Measurements from ENCODE around the gene SAMD11. TPM values are rescaled to one million over a fixed set of nuclear protein-coding genes. Genes with fewer than 3 reads are reported as not detected.
"Not testable (repeated sequence)": the region's sequence is repeated elsewhere in the genome, so short reads cannot be mapped to it uniquely, and the experiment has no call there.

The SAMD11 gene
- total RNA-seq, 4 donors from 2014 or later = 14.2 to 21.2 (median 17.4) TPM

DNA sequence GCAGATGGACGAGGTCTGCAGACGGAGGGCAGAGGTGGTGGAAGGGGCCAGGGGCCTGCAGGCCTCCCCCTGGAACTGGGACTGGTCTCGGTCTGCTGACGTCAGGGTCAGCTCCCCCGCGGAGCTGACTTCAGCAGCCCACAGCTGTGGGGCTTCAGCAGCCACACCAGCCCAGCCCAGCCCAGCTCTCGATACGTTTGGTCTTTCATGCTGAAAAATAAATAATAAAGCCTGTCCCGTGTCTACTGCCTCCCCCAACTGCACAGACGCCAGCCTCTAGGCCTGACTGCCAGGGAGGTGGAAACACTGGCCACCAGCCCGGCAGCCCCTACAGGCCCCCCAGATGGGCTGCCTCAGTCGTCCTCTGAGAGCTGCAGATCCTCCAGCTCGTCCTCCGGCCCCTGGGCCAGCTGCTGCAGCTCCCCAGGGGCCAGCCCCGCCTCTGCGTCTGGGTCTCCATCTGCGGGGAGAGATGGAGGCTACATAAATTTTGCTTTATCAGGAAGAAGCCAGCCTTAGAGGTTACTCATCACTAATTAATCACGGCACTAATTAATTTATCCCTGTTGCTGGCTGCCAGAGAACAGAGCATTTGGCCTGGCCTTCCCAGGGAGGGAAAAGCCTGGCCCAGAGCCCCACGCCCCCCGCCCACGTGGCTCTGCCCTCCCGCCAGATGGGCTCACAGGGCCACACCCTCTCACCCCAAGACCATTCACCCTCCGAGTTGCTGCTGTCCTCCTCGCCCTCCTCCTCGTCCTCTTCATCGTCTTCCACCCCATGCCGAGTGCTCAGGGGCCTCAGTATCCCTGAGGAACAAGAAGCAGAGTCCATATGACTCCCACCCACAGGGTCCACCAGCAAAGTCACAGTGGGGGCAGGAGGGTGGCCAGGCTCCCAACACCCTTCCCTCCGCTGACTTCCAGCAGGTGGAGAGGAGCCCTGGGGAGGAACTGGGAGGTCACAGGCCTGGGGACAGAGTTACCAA lies 20.9 kb downstream of the SAMD11 start:
- WGBS, 2 donors (ENCODE audit: low coverage in 1 of 2) = 24 to 62% methylated on average over 5 to 7 of the region's 28 CpGs
- H3K27me3 ChIP-seq = peaks cover 43% of the 10 kb centered on the region
- no peaks in the 10 kb centered on the region for H3K9me3 ChIP-seq
- no peak for ATAC-seq
- peak overlapping the region in 1 of 2 donors; percentile 27 for H3K4me3 ChIP-seq
- H3K27ac ChIP-seq = peak overlapping the region in 3 of 4 donors; percentile 31 to 67 (median 55)
- H3K36me3 ChIP-seq = peaks cover 0 to 55% of the 10 kb centered on the region in 2 donors
- H3K4me1 ChIP-seq = peaks cover 0 to 56% (median 44%) of the 10 kb centered on the region in 3 donors
- TF ChIP-seq CTCF (IDR thresholded peaks at IDR 0.05) (no peak), POLR2A (IDR thresholded peaks at IDR 0.05) (no peak), POLR2AphosphoS5 (IDR thresholded peaks at IDR 0.05) (no peak), EP300 (IDR thresholded peaks at IDR 0.05) (no peak)

GRCh38 chr1:945688-946556 lies 22.2 kb downstream of the SAMD11 start:
- peak overlapping the region in 1 of 4 donors; percentile 67 for H3K27ac ChIP-seq
- H3K4me1 ChIP-seq = peaks cover 0 to 43% (median 32%) of the 10 kb centered on the region in 3 donors
- H3K9me3 ChIP-seq = no peaks in the 10 kb centered on the region
- WGBS, 2 donors (ENCODE audit: low coverage in 1 of 2) = 95 to 100% methylated on average over 1 to 13 of the region's 29 CpGs
- H3K27me3 ChIP-seq = peaks cover 30% of the 10 kb centered on the region
- H3K36me3 ChIP-seq = peaks cover 0 to 68% of the 10 kb centered on the region in 2 donors
- TF ChIP-seq EP300 (IDR thresholded peaks at IDR 0.05) = no peak
- no peak for TF ChIP-seq POLR2AphosphoS5 (IDR thresholded peaks at IDR 0.05)
- no peak for TF ChIP-seq CTCF (IDR thresholded peaks at IDR 0.05)
- no peak for TF ChIP-seq POLR2A (IDR thresholded peaks at IDR 0.05)
- H3K4me3 ChIP-seq = no peak overlapping the region
- ATAC-seq = no peak

- WGBS, 2 donors (ENCODE audit: low coverage in 1 of 2) = 85 to 98% methylated on average over 7 to 11 of the region's 13 CpGs
- not testable (repeated sequence) for H3K9me3 ChIP-seq, ATAC-seq, H3K4me3 ChIP-seq, H3K27ac ChIP-seq
- Histone ChIP-seq H3K4me1 (peaks cover 0 to 34% (median 23%) of the 10 kb centered on the region in 3 donors), H3K36me3 (peaks cover 0 to 77% of the 10 kb centered on the region in 2 donors), H3K27me3 (peaks cover 21% of the 10 kb centered on the region)
These were observed 23.1 kb downstream of the SAMD11 start for GRCh38 chr1:946811-947210.

DNA sequence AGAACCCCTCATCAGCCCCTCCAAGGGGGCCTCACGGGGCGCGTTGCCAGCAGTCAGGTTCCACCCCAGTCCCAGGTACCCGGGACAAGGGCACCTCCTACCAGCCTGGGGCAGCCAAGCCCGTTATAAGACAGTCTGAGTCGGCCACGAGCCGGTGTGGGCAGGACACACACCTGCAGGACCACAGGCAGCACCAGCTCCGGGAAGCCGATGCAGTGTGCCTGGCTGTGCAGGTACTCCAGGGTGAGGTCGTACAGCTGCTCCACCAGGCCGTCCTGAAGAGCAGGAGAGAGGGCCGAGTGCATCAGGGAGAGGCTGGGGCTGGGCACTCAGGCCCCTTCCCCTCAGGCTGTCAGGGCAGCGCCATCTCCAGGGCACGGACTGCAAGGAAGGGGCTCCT lies 24.2 kb downstream of the SAMD11 start:
- Histone ChIP-seq H3K36me3 (peaks cover 0 to 88% of the 10 kb centered on the region in 2 donors), H3K4me3 (no peak overlapping the region), H3K9me3 (no peaks in the 10 kb centered on the region), H3K27ac (no peak overlapping the region), H3K27me3 (peaks cover 9% of the 10 kb centered on the region), H3K4me1 (peaks cover 0 to 23% (median 12%) of the 10 kb centered on the region in 3 donors)
- WGBS, 2 donors (ENCODE audit: low coverage in 1 of 2) = no CpG with 5 or more reads among the region's 15 CpGs
- no peak for ATAC-seq
- TF ChIP-seq CTCF (IDR thresholded peaks at IDR 0.05) (no peak), EP300 (IDR thresholded peaks at IDR 0.05) (no peak), POLR2AphosphoS5 (IDR thresholded peaks at IDR 0.05) (no peak), POLR2A (IDR thresholded peaks at IDR 0.05) (no peak)

DNA sequence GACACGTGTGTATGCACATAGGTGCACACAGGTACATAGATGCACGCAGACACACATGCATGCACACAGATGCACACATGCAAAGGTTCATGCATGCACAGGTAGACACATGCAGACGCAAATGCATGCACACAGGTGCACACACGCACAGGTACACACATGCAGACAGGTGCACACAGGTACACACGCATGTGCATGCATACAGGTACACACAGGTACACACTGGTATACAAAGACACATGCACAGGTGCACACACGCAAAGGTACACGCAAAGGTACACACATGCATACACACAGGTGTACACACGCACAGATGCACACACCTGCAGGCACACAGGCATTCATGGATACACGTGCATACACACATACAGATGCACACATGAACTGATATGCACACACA lies 26.5 kb downstream of the SAMD11 start:
- no peak for TF ChIP-seq POLR2AphosphoS5 (IDR thresholded peaks at IDR 0.05)
- no peaks in the 10 kb centered on the region for H3K9me3 ChIP-seq
- peaks cover 0 to 100% of the 10 kb centered on the region in 2 donors for H3K36me3 ChIP-seq
- H3K27ac ChIP-seq = no peak overlapping the region
- no peak for ATAC-seq
- H3K27me3 ChIP-seq = no peaks in the 10 kb centered on the region
- H3K4me1 ChIP-seq = peaks cover 0 to 2% (median 0%) of the 10 kb centered on the region in 3 donors
- no peak overlapping the region for H3K4me3 ChIP-seq
- 80 to 92% methylated on average over 2 to 3 of the region's 9 CpGs for WGBS, 2 donors (ENCODE audit: low coverage in 1 of 2)

All from gastroesophageal sphincter (tissue), 4 donors.